A549 treated with DMSO at 1 μM for 4 hours (cell line): Measurements from ENCODE around the gene CASP12. TPM values are rescaled to one million over a fixed set of nuclear protein-coding genes. Genes with fewer than 3 reads are reported as not detected.

Source experiments
- total RNA-seq: library from RNA; stranded (reverse); fragments of 200-300 nt; extraction: Qiagen RNA extraction; gene quantifications from 5 replicates; pipeline ENCODE4 v1.2.3, GENCODE V29; 2022; ENCODE audit warnings: low read depth

The CASP12 gene
- not detected in 5 replicates for total RNA-seq

GRCh38 chr11:104897891-104898684, at the start of gene CASP12:
TSS of gene CASP12 (minus strand) at chr11:104898460.

Other genes starting within 250 kb of the CASP12 start
- 5.0 to 7.0 TPM (median 5.8 TPM) in 5 replicates for gene CASP4, start 70.1 kb upstream of the CASP12 start, total RNA-seq
- gene CASP5, start 124.7 kb upstream of the CASP12 start, total RNA-seq = not detected in 5 replicates
- gene CASP1, start 136.7 kb upstream of the CASP12 start, total RNA-seq = 0.15 to 1.0 TPM (median 0.41 TPM) in 5 replicates
- gene CARD16, start 146.9 kb upstream of the CASP12 start, total RNA-seq = not detected in 5 replicates
- gene CARD18, start 241.3 kb upstream of the CASP12 start, total RNA-seq = not detected in 5 replicates